HG03097 (cell line): ENCODE data around the gene ARRDC4.

ENCODE experiments used
- ATAC-seq: cut with Tn5 transposase; IDR thresholded peaks from one replicate; pipeline ENCODE4 v1.9.1; 2021; ENCODE audit not compliant: unreplicated experiment, low FRiP score

ARRDC4 gene

GRCh38 chr15:97960364-97961066 lies at the start of gene ARRDC4:
Gene ARRDC4, plus strand, starts transcription at chr15:97960703. Its CDS starts 159 bp downstream, at chr15:97960862.
- peak; percentile 99 for ATAC-seq

- ATAC-seq, result no peak
Measured at GRCh38 chr15:97914711-97915110, 45.8 kb upstream of the ARRDC4 start.

- ATAC-seq, result no peak
Measured at GRCh38 chr15:97915261-97915660, 45.2 kb upstream of the ARRDC4 start.

GRCh38 chr15:97921296-97921865 lies 39.1 kb upstream of the ARRDC4 start:
- no peak for ATAC-seq

GRCh38 chr15:97929456-97930229 lies 30.9 kb upstream of the ARRDC4 start:
- no peak for ATAC-seq

- ATAC-seq, result no peak
Measured at GRCh38 chr15:97930230-97930629, 30.3 kb upstream of the ARRDC4 start.

GRCh38 chr15:97931314-97931713 lies 29.2 kb upstream of the ARRDC4 start:
- no peak for ATAC-seq

- ATAC-seq, result no peak
Measured at GRCh38 chr15:97933589-97933988, 26.9 kb upstream of the ARRDC4 start.

- no peak for ATAC-seq
Measured at GRCh38 chr15:97940993-97941392, 19.5 kb upstream of the ARRDC4 start.

- ATAC-seq, result no peak
Measured at GRCh38 chr15:97941572-97941971, 18.9 kb upstream of the ARRDC4 start.

- no peak for ATAC-seq
Measured at GRCh38 chr15:97944724-97945123, 15.8 kb upstream of the ARRDC4 start.

GRCh38 chr15:97947465-97948260 lies 12.8 kb upstream of the ARRDC4 start:
- no peak for ATAC-seq

GRCh38 chr15:97953254-97953653 lies 7.2 kb upstream of the ARRDC4 start:
- no peak for ATAC-seq

GRCh38 chr15:97953748-97954147 lies 6.8 kb upstream of the ARRDC4 start:
- no peak for ATAC-seq

- ATAC-seq, result no peak
Measured at GRCh38 chr15:97955035-97955434, 5.5 kb upstream of the ARRDC4 start.

- ATAC-seq, result no peak
Measured at GRCh38 chr15:97955529-97955928, 5.0 kb upstream of the ARRDC4 start.

- no peak for ATAC-seq
Measured at GRCh38 chr15:97959724-97960363, 659 bp upstream of the ARRDC4 start.

- ATAC-seq, result no peak
Measured at GRCh38 chr15:97961067-97961954, 808 bp downstream of the ARRDC4 start.

- ATAC-seq, result no peak
Measured at GRCh38 chr15:97962263-97962662, 1.8 kb downstream of the ARRDC4 start.
